Measurements from ENCODE around the gene KNSTRN.

KNSTRN gene

DNA sequence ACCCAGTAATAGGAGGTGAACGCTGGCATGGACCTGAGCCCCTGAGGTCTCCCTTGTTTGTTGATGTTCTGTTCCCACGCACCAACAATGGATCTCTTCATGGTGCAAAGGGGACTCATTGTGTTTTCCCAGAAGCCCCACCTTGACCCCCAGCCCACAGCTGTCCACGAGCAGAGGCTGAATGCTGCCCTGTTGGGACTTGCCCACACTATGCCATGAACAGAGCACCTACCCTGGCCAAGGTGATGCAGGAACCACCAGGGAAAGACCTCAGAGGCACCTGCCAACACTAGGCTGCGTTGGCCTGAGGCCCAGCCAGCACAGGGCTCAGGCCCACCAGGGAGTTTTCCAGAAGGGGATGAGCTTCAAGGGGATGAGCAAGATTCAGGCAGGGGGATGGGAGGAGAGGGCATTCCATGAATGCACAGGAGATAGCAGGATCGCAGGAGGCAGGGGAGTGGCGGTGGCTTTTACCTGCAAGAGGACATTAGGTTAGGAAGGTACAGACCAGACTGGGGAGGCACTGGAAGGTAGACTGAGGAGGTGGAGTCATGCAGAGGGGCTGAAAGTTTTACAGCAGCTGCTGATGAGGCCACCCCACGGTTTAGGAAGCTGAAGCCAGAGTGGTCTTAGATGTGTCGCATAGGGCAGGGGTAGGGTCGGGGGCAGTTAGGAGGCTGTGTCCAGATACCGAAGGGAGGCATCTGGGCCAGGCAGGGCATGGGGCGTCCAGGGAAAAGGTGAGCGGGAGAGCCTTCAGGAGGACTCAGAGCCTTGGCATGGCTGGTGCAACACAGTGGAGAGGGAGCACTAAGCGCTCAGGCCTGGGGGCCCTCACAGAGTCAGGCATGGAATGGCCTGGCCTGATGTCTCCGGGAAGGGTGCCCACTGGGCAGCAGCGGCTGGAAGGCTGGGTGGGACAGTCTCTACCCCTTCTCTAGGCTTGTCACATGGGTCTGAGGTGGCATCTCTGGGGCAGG is 35.7 kb upstream of the KNSTRN start:
- TF ChIP-seq, protein P1, sequence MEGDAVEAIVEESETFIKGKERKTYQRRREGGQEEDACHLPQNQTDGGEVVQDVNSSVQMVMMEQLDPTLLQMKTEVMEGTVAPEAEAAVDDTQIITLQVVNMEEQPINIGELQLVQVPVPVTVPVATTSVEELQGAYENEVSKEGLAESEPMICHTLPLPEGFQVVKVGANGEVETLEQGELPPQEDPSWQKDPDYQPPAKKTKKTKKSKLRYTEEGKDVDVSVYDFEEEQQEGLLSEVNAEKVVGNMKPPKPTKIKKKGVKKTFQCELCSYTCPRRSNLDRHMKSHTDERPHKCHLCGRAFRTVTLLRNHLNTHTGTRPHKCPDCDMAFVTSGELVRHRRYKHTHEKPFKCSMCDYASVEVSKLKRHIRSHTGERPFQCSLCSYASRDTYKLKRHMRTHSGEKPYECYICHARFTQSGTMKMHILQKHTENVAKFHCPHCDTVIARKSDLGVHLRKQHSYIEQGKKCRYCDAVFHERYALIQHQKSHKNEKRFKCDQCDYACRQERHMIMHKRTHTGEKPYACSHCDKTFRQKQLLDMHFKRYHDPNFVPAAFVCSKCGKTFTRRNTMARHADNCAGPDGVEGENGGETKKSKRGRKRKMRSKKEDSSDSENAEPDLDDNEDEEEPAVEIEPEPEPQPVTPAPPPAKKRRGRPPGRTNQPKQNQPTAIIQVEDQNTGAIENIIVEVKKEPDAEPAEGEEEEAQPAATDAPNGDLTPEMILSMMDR (IDR thresholded peaks at IDR 0.05; ENCODE audit: low read length, missing control alignments), result no peak
- H3K4me3 ChIP-seq (replicated peaks; ENCODE audit: low read depth, low read length), result no peak overlapping the region
- no peak for DNase-seq (ENCODE audit: low read depth)

DNA sequence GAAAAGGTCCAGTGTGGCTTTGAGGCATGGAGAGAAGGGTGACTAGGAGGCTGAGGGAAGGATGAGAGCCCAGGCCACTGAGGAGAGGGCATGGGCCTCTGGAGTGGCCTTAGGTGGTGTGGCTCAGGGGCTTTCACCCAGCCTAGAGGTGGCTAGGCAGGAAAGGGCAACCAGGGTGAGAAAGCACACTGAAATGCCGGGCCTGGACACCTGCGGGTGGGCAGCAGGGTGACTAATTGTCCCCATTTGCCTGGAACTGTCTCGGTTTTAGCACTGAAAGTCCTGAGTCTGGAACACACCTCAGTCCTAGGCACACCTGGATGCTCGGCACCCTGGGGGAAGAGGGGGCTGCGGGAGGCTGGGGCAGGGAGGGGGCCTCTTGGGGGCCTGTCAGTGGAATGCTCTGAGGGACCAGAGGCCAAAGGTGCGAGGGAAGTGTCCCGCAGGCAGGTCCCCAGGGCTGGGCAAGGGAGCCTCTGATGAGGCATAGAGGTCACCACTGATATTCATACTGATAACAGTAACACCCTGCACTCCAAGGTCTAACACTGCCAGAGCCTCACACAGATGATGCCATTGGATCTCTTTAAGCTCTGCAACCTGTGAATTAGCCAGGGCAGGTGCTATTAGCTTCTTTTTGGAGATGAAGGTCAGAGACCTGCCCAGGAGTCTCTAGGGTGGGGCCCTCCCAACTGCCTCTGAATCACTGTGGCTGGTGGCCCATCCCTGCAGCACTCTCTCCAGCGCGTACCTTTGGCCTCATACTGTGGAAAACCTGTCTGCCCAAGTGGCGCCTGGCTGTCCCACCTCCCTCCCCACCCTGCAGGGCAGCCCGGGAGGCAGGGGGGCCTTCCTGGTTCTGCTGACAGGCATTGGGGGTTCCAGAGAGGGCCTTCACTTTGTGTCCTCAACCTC is 34.7 kb upstream of the KNSTRN start:
- DNase-seq (ENCODE audit: low read depth), result no peak
- TF ChIP-seq, protein P1 (IDR thresholded peaks at IDR 0.05; ENCODE audit: low read length, missing control alignments), result no peak
- no peak overlapping the region for H3K4me3 ChIP-seq (replicated peaks; ENCODE audit: low read depth, low read length)

DNA sequence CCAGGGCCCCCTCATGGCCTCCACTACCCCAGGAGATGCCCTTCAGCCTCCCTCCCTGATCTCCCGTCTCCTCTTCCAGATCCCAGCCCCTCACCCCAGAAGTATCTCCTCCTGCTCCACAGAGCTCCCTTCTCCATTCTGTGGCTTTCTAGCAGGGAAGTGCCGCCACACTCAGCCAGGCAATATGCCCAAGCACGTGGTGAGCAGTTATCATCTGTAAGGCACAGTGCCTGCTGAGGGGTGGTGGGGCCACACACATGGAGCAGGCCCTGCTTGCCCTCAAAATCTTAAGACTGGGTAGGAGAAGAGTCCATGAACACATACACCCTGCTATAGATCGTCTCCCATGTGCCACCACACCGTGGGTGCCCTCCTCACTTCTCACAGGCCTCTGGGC is 34.0 kb upstream of the KNSTRN start:
- TF ChIP-seq, protein P1 (IDR thresholded peaks at IDR 0.05; ENCODE audit: low read length, missing control alignments), result no peak
- no peak overlapping the region for H3K4me3 ChIP-seq (replicated peaks; ENCODE audit: low read depth, low read length)
- no peak for DNase-seq (ENCODE audit: low read depth)

DNA sequence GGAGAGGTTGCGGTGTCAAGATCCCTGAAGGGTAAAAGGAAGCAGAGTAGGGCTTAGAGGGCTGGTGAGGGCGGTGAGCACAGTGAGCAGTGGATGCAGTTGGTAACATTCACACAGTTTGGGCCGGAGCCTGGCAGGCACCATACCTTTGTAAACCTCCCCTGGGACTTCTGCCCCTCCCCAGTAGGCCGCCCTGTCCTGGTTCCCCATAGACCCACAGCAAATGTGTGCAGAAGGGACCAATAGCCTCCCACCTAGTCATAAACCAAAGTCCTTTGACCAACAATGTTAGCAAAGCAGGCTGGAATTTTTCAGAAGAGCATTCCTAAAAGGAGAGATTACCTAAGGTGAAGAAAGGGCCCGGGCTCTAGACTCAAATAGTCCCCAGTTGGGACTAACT is 33.4 kb upstream of the KNSTRN start:
- no peak overlapping the region for H3K4me3 ChIP-seq (replicated peaks; ENCODE audit: low read depth, low read length)
- no peak for DNase-seq (ENCODE audit: low read depth)
- TF ChIP-seq, protein P1 (IDR thresholded peaks at IDR 0.05; ENCODE audit: low read length, missing control alignments), result no peak

DNA sequence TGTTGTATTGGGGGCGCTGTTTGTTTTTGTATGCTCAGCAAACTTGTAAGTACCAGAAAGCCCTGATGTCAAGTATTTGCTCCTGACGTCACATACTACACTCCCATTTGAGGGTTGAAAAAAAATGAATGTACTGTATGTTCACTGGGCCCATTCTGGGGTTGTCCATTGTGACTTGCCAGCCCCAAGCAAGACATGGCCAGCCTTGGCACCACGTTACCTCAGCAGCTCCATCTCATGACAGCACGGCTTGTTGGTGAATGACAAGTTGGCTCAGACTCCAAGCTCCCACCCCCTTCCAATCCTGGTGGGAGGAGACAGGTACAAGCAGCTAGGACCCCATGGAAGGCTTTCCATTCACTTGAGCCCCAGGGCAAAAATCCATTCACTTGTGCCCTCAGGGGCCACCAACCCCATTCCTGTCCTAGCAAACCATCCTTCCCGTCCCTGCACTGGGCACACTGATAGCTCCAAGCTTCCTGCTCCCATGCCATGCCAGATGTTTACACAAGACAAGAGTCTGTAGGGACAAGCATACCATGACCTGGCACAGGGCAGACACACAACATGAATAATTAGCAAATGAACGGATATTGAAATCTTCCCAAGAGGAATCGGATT is 30.1 kb upstream of the KNSTRN start:
- no peak for DNase-seq (ENCODE audit: low read depth)
- TF ChIP-seq, protein P1 (IDR thresholded peaks at IDR 0.05; ENCODE audit: low read length, missing control alignments), result no peak
- no peak overlapping the region for H3K4me3 ChIP-seq (replicated peaks; ENCODE audit: low read depth, low read length)

DNA sequence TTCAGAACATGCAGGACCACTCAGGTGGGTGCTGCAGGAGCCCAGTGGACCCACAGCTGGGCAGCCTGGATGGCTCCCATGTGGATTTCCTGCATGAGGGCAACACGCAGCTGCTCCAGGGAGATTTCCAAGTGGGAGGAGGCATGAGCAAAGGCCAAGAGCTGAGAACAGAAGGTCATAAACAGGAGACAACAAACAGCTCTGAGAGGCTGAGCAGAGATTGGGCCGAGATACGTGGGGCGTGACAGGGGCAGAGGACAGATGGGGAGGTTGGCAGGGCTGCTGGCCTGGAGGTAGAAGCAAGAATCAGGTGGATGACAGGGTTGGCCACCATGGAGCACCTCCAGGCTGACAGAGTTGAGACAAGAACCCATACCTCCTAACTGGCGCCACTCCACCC is 28.8 kb upstream of the KNSTRN start:
- TF ChIP-seq, protein P1 (IDR thresholded peaks at IDR 0.05; ENCODE audit: low read length, missing control alignments), result no peak
- no peak for DNase-seq (ENCODE audit: low read depth)
- no peak overlapping the region for H3K4me3 ChIP-seq (replicated peaks; ENCODE audit: low read depth, low read length)
